Loucy (cell line): ENCODE results near the gene CD302.

Experiments
- EZH2phosphoT487 ChIP-seq: fragments of 200-600 bp; IDR thresholded peaks from 2 replicates; pipeline ENCODE4 v1.6.1; 2018; ENCODE audit warnings: antibody characterized with exemption, mild to moderate bottlenecking, moderate library complexity, borderline replicate concordance
- TF ChIP-seq, protein P1 (sequence below): fragments of 200-600 bp; sonication (generic); conservative IDR thresholded peaks from 2 replicates; pipeline ENCODE4 v1.5.1; 2014; ENCODE audit warnings: mild to moderate bottlenecking, antibody characterized with exemption, low read length

- TF ChIP-seq, protein P1, sequence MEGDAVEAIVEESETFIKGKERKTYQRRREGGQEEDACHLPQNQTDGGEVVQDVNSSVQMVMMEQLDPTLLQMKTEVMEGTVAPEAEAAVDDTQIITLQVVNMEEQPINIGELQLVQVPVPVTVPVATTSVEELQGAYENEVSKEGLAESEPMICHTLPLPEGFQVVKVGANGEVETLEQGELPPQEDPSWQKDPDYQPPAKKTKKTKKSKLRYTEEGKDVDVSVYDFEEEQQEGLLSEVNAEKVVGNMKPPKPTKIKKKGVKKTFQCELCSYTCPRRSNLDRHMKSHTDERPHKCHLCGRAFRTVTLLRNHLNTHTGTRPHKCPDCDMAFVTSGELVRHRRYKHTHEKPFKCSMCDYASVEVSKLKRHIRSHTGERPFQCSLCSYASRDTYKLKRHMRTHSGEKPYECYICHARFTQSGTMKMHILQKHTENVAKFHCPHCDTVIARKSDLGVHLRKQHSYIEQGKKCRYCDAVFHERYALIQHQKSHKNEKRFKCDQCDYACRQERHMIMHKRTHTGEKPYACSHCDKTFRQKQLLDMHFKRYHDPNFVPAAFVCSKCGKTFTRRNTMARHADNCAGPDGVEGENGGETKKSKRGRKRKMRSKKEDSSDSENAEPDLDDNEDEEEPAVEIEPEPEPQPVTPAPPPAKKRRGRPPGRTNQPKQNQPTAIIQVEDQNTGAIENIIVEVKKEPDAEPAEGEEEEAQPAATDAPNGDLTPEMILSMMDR, result no peak
- TF ChIP-seq EZH2phosphoT487, result no peak
Measured at GRCh38 chr2:159818940-159819339, 20.9 kb upstream of the CD302 start.
